ENCODE data around the gene ACHE. TPM values are rescaled to one million over a fixed set of nuclear protein-coding genes. Genes with fewer than 3 reads are reported as not detected.
A peak's percentile ranks its signal among the peaks of the same experiment; 100 is the strongest.

The ACHE gene
- total RNA-seq, 6 experiments from 2014 or later: 0.59 to 6.0 (median 3.0) TPM

GRCh38 chr7:100847360-100847759 is 48.3 kb downstream of the ACHE start:
- no peaks in the 10 kb centered on the region for H3K9me3 ChIP-seq
- H3K4me1 ChIP-seq: peaks cover 0 to 6% (median 0%) of the 10 kb centered on the region in 4 donors
- no peak overlapping the region for H3K4me3 ChIP-seq
- DNase-seq (no peak), ATAC-seq (no peak)
- no peaks in the 10 kb centered on the region for H3K36me3 ChIP-seq
- no peaks in the 10 kb centered on the region for H3K27me3 ChIP-seq
- no peak overlapping the region for H3K27ac ChIP-seq
- TF ChIP-seq CTCF (IDR thresholded peaks at IDR 0.05): no peak
- no peak for TF ChIP-seq POLR2A (IDR thresholded peaks at IDR 0.05)
- WGBS (ENCODE audit: insufficient coverage, low coverage, low lambda C conversion rate, missing lambda C conversion rate): 95% methylated on average over 4 of the region's 4 CpGs
- intact Hi-C loops (cut with DNase I): no loop called here

GRCh38 chr7:100840470-100841100 is 55.1 kb downstream of the ACHE start:
- H3K27me3 ChIP-seq: no peaks in the 10 kb centered on the region
- WGBS (ENCODE audit: insufficient coverage, low coverage, low lambda C conversion rate, missing lambda C conversion rate): 19% methylated on average over 8 of the region's 8 CpGs
- H3K36me3 ChIP-seq: no peaks in the 10 kb centered on the region
- H3K27ac ChIP-seq: peak overlapping the region in 2 of 3 donors; percentile 13 to 74
- intact Hi-C loops (cut with DNase I): no loop called here
- TF ChIP-seq POLR2A (IDR thresholded peaks at IDR 0.05) (no peak), CTCF (IDR thresholded peaks at IDR 0.05) (no peak)
- DNase-seq (peak in 1 of 3 donors; percentile 31), ATAC-seq (no peak)
- H3K9me3 ChIP-seq: no peaks in the 10 kb centered on the region
- H3K4me3 ChIP-seq: no peak overlapping the region
- peaks cover 0 to 9% (median 0%) of the 10 kb centered on the region in 4 donors for H3K4me1 ChIP-seq

Small RNA genes within 50 kb of the gene (microRNA-seq; reads per million reads assigned to microRNA genes)
- gene MIR6875: 0 to 0.58 reads per million in 2 donors

Small RNA genes within 50 kb of the gene (small RNA-seq; reads per million reads assigned to genes)
- gene RN7SL549P (0 reads per million in 2 experiments), gene RPS29P15 (0 reads per million in 2 experiments)

Other genes with a start within 250 kb of the ACHE start
- gene ACTL6B, start 239.4 kb downstream of the ACHE start, total RNA-seq: not detected
- 100 to 1,000 TPM in 3 of 6 experiments, 10 to 100 TPM in 3; 75.6 to 133 (median 106) TPM for gene GNB2, start 222.1 kb downstream of the ACHE start, total RNA-seq
- 10 to 100 TPM in 4 of 6 experiments, 1 to 10 TPM in 2; 6.6 to 25.1 (median 15.5) TPM for gene GIGYF1, start 201.6 kb downstream of the ACHE start, total RNA-seq
- 10 to 100 TPM; 13.0 to 52.2 (median 29.2) TPM for gene POP7, start 189.8 kb downstream of the ACHE start, total RNA-seq
- gene EPO, start 175.4 kb downstream of the ACHE start, total RNA-seq: 10 to 100 TPM in 3 of 6 experiments, 1 to 10 TPM in 1, under 1 TPM in 2; 0.20 to 84.5 (median 12.7) TPM
- under 1 TPM in 2 of 6 experiments, not detected in 4; 0.02 to 0.31 TPM for gene ZAN, start 162.3 kb downstream of the ACHE start, total RNA-seq
- 10 to 100 TPM; 23.9 to 43.7 (median 36.8) TPM for gene EPHB4, start 68.4 kb downstream of the ACHE start, total RNA-seq
- 10 to 100 TPM in 2 of 6 experiments, 1 to 10 TPM in 4; 7.1 to 10.6 (median 9.2) TPM for gene SLC12A9, start 43.2 kb downstream of the ACHE start, total RNA-seq
- 10 to 100 TPM; 21.4 to 58.6 (median 43.2) TPM for gene TRIP6, start 28.5 kb downstream of the ACHE start, total RNA-seq
- gene SRRT, start 20.8 kb downstream of the ACHE start, total RNA-seq: 10 to 100 TPM; 22.4 to 65.7 (median 49.1) TPM
- gene UFSP1, start 6.2 kb downstream of the ACHE start, total RNA-seq: 1 to 10 TPM; 1.0 to 3.4 (median 2.1) TPM
- 10 to 100 TPM in 3 of 6 experiments, 1 to 10 TPM in 3; 3.2 to 12.8 (median 8.9) TPM for gene MUC3A, start 53.6 kb upstream of the ACHE start, total RNA-seq
- gene MUC12, start 73.7 kb upstream of the ACHE start, total RNA-seq: not detected
- not detected for gene MUC17, start 124.2 kb upstream of the ACHE start, total RNA-seq
- gene TRIM56, start 189.6 kb upstream of the ACHE start, total RNA-seq: 10 to 100 TPM in 5 of 6 experiments, 1 to 10 TPM in 1; 9.2 to 19.7 (median 17.6) TPM
- gene SERPINE1, start 231.2 kb upstream of the ACHE start, total RNA-seq: 100 to 1,000 TPM in 3 of 6 experiments, 10 to 100 TPM in 2, 1 to 10 TPM in 1; 5.4 to 497 (median 98.6) TPM